Measurements from ENCODE around the gene OSER1.
A peak's percentile ranks its signal among the peaks of the same experiment; 100 is the strongest.

OSER1 gene

DNA sequence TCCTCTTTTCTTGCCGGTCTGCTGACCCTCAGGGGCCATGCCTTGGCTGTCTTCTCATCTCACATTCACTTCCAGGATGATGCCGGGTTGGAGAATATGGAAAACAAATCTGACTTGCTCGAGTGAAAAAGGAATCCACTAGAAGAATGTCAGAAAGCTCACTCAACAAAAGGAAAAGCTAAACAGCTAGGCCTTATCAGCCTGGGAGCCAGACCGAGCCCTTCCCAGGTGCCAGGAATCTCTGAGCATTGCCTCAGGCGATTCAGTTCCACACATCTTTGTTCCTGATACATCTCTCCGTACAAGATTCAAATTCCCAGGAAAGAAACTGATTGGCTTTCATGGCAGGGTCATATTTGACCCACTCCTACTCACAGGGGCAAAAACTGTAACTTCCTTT is 9.2 kb upstream of the OSER1 start:
- Histone ChIP-seq H3K9me3 (ENCODE audit: control extremely low read depth in 1 of 5, control insufficient read depth in 4 of 5, insufficient read depth in 2 of 5, low read depth in 1 of 5, low read length in 4 of 5) (no peaks in the 10 kb centered on the region), H3K4me1 (ENCODE audit: control extremely low read depth in 1 of 4, control insufficient read depth in 4 of 4, insufficient read depth in 4 of 4, low read length in 3 of 4) (peaks cover 18 to 32% (median 29%) of the 10 kb centered on the region in 4 experiments), H3K27ac (ENCODE audit: insufficient read depth in 1 of 2, low read depth in 1 of 2, low read length in 2 of 2, poor library complexity in 1 of 2, severe bottlenecking in 2 of 2) (no peak overlapping the region), H3K36me3 (ENCODE audit: control insufficient read depth in 4 of 4, insufficient read depth in 4 of 4, low read length in 3 of 4) (no peaks in the 10 kb centered on the region), H3K4me3 (ENCODE audit: control insufficient read depth in 1 of 7, extremely low read depth in 1 of 7, insufficient read depth in 4 of 7, low read depth in 2 of 7, low read length in 6 of 7) (no peak overlapping the region), H3K27me3 (replicated peaks in 2 of 5; ENCODE audit: control insufficient read depth in 4 of 5, insufficient read depth in 5 of 5, low read length in 4 of 5) (no peaks in the 10 kb centered on the region)
- ChIA-PET CTCF (interaction anchor here (1.1 to 9.2 kb wide), 2 partner anchors 35 to 92 kb away, joined by 4 to 166 read pairs; partner anchors contain the start of gene FITM2), POLR2A (no interaction called here)
- no peak for DNase-seq
- WGBS (ENCODE audit: insufficient coverage) = 96% methylated on average over 5 of the region's 6 CpGs

DNA sequence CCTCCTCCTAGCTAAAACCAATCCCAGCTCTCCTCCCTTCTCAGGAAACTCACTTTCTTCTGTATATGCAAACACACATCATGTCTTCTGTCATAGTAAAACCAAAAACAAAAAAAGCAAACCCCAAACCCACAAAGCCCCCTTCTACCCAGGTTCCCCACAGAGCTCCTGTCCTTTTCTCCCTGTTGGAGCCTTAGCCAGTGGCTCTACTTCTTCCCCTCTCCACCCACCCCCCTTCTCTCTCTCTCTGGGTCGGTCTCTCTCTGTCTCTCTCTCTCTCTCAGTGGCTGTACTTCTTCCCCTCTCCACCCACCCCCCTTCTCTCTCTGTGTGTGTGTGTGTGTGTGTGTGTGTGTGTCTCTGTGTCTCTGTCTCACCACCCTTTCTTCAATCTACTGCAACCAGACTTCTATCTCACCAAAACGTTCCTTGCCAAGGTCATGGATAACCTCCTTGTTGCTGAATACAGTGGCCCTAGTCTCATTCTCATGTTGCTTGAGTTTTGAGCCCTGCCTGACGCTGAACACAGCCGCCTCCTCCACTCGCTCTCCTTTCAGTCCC is 8.7 kb upstream of the OSER1 start:
- WGBS (ENCODE audit: insufficient coverage) = 78% methylated on average over 4 of the region's 5 CpGs
- peaks cover 18 to 32% (median 29%) of the 10 kb centered on the region in 4 experiments for H3K4me1 ChIP-seq (ENCODE audit: control extremely low read depth in 1 of 4, control insufficient read depth in 4 of 4, insufficient read depth in 4 of 4, low read length in 3 of 4)

DNA sequence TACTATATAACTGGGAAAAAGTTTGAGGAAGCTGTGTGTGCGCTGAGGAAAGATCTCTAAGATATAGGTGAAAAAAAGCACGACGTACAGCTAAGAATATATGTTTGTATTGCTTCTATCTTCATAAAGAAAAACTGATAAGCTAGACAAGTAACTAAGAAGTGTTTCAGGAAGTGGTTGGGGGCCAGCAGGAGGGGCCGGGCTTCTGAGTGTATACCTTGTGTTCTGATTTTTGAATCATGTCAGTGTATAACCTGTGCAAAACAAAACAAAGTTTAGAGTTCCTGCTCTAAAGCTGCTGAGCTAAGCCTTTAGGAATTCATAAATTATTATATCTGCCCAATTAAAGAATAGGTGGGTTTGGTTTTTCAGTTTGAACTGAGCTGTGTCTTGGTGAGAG is 7.9 kb upstream of the OSER1 start:
- Histone ChIP-seq H3K27me3 (replicated peaks in 2 of 5; ENCODE audit: control insufficient read depth in 4 of 5, insufficient read depth in 5 of 5, low read length in 4 of 5) (no peaks in the 10 kb centered on the region), H3K27ac (ENCODE audit: insufficient read depth in 1 of 2, low read depth in 1 of 2, low read length in 2 of 2, poor library complexity in 1 of 2, severe bottlenecking in 2 of 2) (no peak overlapping the region), H3K36me3 (ENCODE audit: control insufficient read depth in 4 of 4, insufficient read depth in 4 of 4, low read length in 3 of 4) (no peaks in the 10 kb centered on the region), H3K9me3 (ENCODE audit: control extremely low read depth in 1 of 5, control insufficient read depth in 4 of 5, insufficient read depth in 2 of 5, low read depth in 1 of 5, low read length in 4 of 5) (no peaks in the 10 kb centered on the region), H3K4me3 (ENCODE audit: control insufficient read depth in 1 of 7, extremely low read depth in 1 of 7, insufficient read depth in 4 of 7, low read depth in 2 of 7, low read length in 6 of 7) (peak overlapping the region in 3 of 7 experiments; percentile 28 to 65 (median 58)), H3K4me1 (ENCODE audit: control extremely low read depth in 1 of 4, control insufficient read depth in 4 of 4, insufficient read depth in 4 of 4, low read length in 3 of 4) (peaks cover 18 to 32% (median 29%) of the 10 kb centered on the region in 4 experiments)
- ChIA-PET CTCF (interaction anchor here (0.6 to 9.2 kb wide), 11 partner anchors 12 to 242 kb away, joined by 3 to 166 read pairs (median 5); partner anchors contain the start of gene FITM2), POLR2A (interaction anchor here (0.8 to 1.2 kb wide), 2 partner anchors 8 to 29 kb away, joined by 3 to 6 read pairs; partner anchors contain the start of gene OSER1)
- DNase-seq = peak in 2 of 3 donors; percentile 30 to 45
- 0% methylated on average over 1 of the region's 4 CpGs for WGBS (ENCODE audit: insufficient coverage)

More for the DNA sequence above, 8.7 kb upstream of the OSER1 start:
- DNase-seq = peak in 2 of 3 donors; percentile 28 to 57
- H3K4me3 ChIP-seq (ENCODE audit: control insufficient read depth in 1 of 7, extremely low read depth in 1 of 7, insufficient read depth in 4 of 7, low read depth in 2 of 7, low read length in 6 of 7) = no peak overlapping the region
- H3K36me3 ChIP-seq (ENCODE audit: control insufficient read depth in 4 of 4, insufficient read depth in 4 of 4, low read length in 3 of 4) = no peaks in the 10 kb centered on the region
- H3K27ac ChIP-seq (ENCODE audit: insufficient read depth in 1 of 2, low read depth in 1 of 2, low read length in 2 of 2, poor library complexity in 1 of 2, severe bottlenecking in 2 of 2) = no peak overlapping the region
- H3K9me3 ChIP-seq (ENCODE audit: control extremely low read depth in 1 of 5, control insufficient read depth in 4 of 5, insufficient read depth in 2 of 5, low read depth in 1 of 5, low read length in 4 of 5) = no peaks in the 10 kb centered on the region
- CTCF ChIA-PET = interaction anchor here (0.6 to 9.2 kb wide), 8 partner anchors 11 to 164 kb away, joined by 3 to 166 read pairs (median 8); partner anchors contain the start of gene FITM2
- H3K27me3 ChIP-seq (replicated peaks in 2 of 5; ENCODE audit: control insufficient read depth in 4 of 5, insufficient read depth in 5 of 5, low read length in 4 of 5) = no peaks in the 10 kb centered on the region
- POLR2A ChIA-PET = interaction anchor here (0.8 to 1.2 kb wide), 2 partner anchors 9 to 29 kb away, joined by 3 to 6 read pairs; partner anchors contain the start of gene OSER1

DNA sequence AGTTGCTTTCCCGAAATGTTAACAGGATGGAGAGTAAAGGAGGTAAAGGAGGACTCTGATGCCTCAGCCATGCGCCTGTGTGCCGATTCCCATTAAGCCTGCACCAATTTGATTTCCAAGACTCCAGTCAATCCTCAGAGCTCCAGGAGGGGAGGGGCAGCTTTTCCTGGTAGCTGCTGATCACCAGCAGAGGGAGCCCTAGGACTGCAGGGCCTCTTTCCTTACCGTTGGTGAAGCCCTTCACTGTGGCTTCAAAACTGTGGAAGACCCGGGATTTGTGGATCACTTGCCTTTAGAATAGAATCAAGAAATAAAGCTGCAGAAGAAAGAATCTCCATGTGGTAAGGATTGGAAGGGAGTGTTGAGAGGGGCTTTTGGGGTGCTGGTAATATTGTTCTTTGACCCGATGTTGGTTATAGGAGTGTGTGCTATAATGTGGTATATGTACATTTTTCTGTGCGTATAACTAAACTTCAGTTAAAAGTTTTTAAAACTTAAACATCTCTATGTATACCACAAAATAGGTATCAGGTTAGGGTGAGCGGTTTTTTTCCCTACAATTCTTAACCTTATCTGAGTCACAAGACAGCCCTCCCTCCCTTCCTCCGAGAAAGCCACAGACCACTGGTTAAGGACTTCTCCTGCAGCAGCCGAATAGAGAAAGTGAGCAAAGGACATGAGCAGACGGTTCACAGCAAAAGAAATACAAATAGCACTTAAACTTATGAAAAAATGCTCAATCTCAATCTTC is 6.9 kb upstream of the OSER1 start:
- H3K27ac ChIP-seq (ENCODE audit: insufficient read depth in 1 of 2, low read depth in 1 of 2, low read length in 2 of 2, poor library complexity in 1 of 2, severe bottlenecking in 2 of 2) = no peak overlapping the region
- peak overlapping the region in 6 of 7 experiments; percentile 27 to 65 (median 40) for H3K4me3 ChIP-seq (ENCODE audit: control insufficient read depth in 1 of 7, extremely low read depth in 1 of 7, insufficient read depth in 4 of 7, low read depth in 2 of 7, low read length in 6 of 7)
- ChIA-PET POLR2A (no interaction called here), CTCF (interaction anchor here (0.7 to 9.2 kb wide), 30 partner anchors 9 to 655 kb away, joined by 3 to 166 read pairs (median 4); partner anchors contain the start of gene FITM2)
- no peaks in the 10 kb centered on the region for H3K36me3 ChIP-seq (ENCODE audit: control insufficient read depth in 4 of 4, insufficient read depth in 4 of 4, low read length in 3 of 4)
- no peaks in the 10 kb centered on the region for H3K9me3 ChIP-seq (ENCODE audit: control extremely low read depth in 1 of 5, control insufficient read depth in 4 of 5, insufficient read depth in 2 of 5, low read depth in 1 of 5, low read length in 4 of 5)
- DNase-seq = peak; percentile 79 to 91 (median 86)
- no peaks in the 10 kb centered on the region for H3K27me3 ChIP-seq (replicated peaks in 2 of 5; ENCODE audit: control insufficient read depth in 4 of 5, insufficient read depth in 5 of 5, low read length in 4 of 5)
- 29% methylated on average over 5 of the region's 11 CpGs for WGBS (ENCODE audit: insufficient coverage)
- peaks cover 18 to 32% (median 29%) of the 10 kb centered on the region in 4 experiments for H3K4me1 ChIP-seq (ENCODE audit: control extremely low read depth in 1 of 4, control insufficient read depth in 4 of 4, insufficient read depth in 4 of 4, low read length in 3 of 4)

DNA sequence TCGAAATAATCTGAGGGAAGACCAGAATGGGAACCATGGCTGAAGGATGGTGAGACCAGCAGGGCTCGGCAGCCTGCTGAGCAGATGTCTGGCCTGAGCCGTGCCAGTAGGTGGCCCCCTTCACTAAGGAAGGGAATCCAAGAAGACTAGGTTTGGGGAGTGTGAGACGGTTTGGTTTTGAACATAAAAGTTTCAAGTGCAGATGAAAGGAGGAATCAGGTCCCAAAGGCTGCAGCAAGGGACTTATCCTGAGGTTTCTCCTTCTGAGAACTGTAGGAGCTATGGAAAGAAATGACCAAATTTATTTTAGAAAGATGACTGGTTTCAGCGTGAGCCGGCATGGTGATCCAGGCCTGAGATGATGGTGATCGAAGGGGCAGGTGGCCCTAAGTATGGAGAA is 4.6 kb upstream of the OSER1 start:
- H3K9me3 ChIP-seq (ENCODE audit: control extremely low read depth in 1 of 5, control insufficient read depth in 4 of 5, insufficient read depth in 2 of 5, low read depth in 1 of 5, low read length in 4 of 5) = no peaks in the 10 kb centered on the region
- DNase-seq = peak; percentile 76 to 84 (median 81)
- H3K4me3 ChIP-seq (ENCODE audit: control insufficient read depth in 1 of 7, extremely low read depth in 1 of 7, insufficient read depth in 4 of 7, low read depth in 2 of 7, low read length in 6 of 7) = no peak overlapping the region
- POLR2A ChIA-PET = no interaction called here
- H3K36me3 ChIP-seq (ENCODE audit: control insufficient read depth in 4 of 4, insufficient read depth in 4 of 4, low read length in 3 of 4) = no peaks in the 10 kb centered on the region
- no peaks in the 10 kb centered on the region for H3K27me3 ChIP-seq (replicated peaks in 2 of 5; ENCODE audit: control insufficient read depth in 4 of 5, insufficient read depth in 5 of 5, low read length in 4 of 5)
- H3K27ac ChIP-seq (ENCODE audit: insufficient read depth in 1 of 2, low read depth in 1 of 2, low read length in 2 of 2, poor library complexity in 1 of 2, severe bottlenecking in 2 of 2) = no peak overlapping the region
- CTCF ChIA-PET = interaction anchor here (0.7 to 9.2 kb wide), 22 partner anchors 9 to 514 kb away, joined by 3 to 166 read pairs (median 5); partner anchors contain the start of genes FITM2 and GDAP1L1
- 59% methylated on average over 6 of the region's 7 CpGs for WGBS (ENCODE audit: insufficient coverage)
- H3K4me1 ChIP-seq (ENCODE audit: control extremely low read depth in 1 of 4, control insufficient read depth in 4 of 4, insufficient read depth in 4 of 4, low read length in 3 of 4) = peaks cover 27 to 46% (median 38%) of the 10 kb centered on the region in 4 experiments

DNA sequence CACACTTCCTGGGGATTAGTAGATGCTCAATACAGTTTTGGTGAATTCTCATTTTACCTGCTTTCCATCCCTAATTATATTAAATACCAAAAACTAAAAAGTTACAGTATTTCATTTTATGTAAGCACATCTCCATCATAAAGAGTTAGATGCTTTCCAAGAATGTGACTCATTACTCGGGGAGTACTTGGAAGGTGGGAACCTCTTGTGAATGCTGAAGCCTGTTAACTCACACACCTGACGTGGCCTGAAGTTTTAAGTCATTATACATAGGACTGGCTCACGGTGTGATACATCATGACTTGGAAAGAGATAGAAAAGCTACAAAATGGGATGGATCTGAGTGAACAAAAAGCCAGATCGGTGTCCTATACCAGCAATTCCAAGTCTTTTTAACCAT is 2.2 kb upstream of the OSER1 start:
- POLR2A ChIA-PET = no interaction called here
- Histone ChIP-seq H3K27ac (ENCODE audit: insufficient read depth in 1 of 2, low read depth in 1 of 2, low read length in 2 of 2, poor library complexity in 1 of 2, severe bottlenecking in 2 of 2) (no peak overlapping the region), H3K4me1 (ENCODE audit: control extremely low read depth in 1 of 4, control insufficient read depth in 4 of 4, insufficient read depth in 4 of 4, low read length in 3 of 4) (peaks cover 28 to 48% (median 37%) of the 10 kb centered on the region in 4 experiments), H3K27me3 (replicated peaks in 2 of 5; ENCODE audit: control insufficient read depth in 4 of 5, insufficient read depth in 5 of 5, low read length in 4 of 5) (no peaks in the 10 kb centered on the region), H3K9me3 (ENCODE audit: control extremely low read depth in 1 of 5, control insufficient read depth in 4 of 5, insufficient read depth in 2 of 5, low read depth in 1 of 5, low read length in 4 of 5) (no peaks in the 10 kb centered on the region), H3K4me3 (ENCODE audit: control insufficient read depth in 1 of 7, extremely low read depth in 1 of 7, insufficient read depth in 4 of 7, low read depth in 2 of 7, low read length in 6 of 7) (no peak overlapping the region), H3K36me3 (ENCODE audit: control insufficient read depth in 4 of 4, insufficient read depth in 4 of 4, low read length in 3 of 4) (no peaks in the 10 kb centered on the region)
- WGBS (ENCODE audit: insufficient coverage) = 98% methylated on average over 4 of the region's 4 CpGs
- no peak for DNase-seq
- CTCF ChIA-PET = interaction anchor here (0.9 to 9.2 kb wide), 6 partner anchors 17 to 247 kb away, joined by 3 to 166 read pairs (median 32); partner anchors contain the start of gene FITM2

All from common myeloid progenitor, CD34-positive (primary cell).